HepG2 (cell line): ENCODE data around the gene WASHC4. TPM values are rescaled to one million over a fixed set of nuclear protein-coding genes. Genes with fewer than 3 reads are reported as not detected.

ENCODE experiments used
- HOXA5 ChIP-seq: sonication (generic); formaldehyde crosslinking; IDR thresholded peaks from 2 replicates; pipeline ENCODE4 v1.4.0; 2020; ENCODE audit warnings: missing genetic modification reagents
- JDP2 ChIP-seq: sonication (generic); formaldehyde crosslinking; IDR thresholded peaks from 2 replicates; pipeline ENCODE4 v1.8.1; 2022; ENCODE audit warnings: missing genetic modification reagents, borderline replicate concordance
- KLF12 ChIP-seq: sonication (generic); formaldehyde crosslinking; IDR thresholded peaks from 2 replicates; pipeline ENCODE4 v1.4.0; 2020; ENCODE audit warnings: missing genetic modification reagents, borderline replicate concordance
- MEIS1 ChIP-seq: sonication (generic); formaldehyde crosslinking; IDR thresholded peaks from 2 replicates; pipeline ENCODE4 v1.9.0; 2021; ENCODE audit warnings: mild to moderate bottlenecking, missing genetic modification reagents, moderate library complexity, borderline replicate concordance
- NCOA1 ChIP-seq: sonication (generic); formaldehyde crosslinking; IDR thresholded peaks from 2 replicates; pipeline ENCODE4 v1.9.0; 2021; ENCODE audit warnings: missing genetic modification reagents
- PAWR ChIP-seq: sonication (generic); formaldehyde crosslinking; IDR thresholded peaks from 2 replicates; pipeline ENCODE4 v1.4.0; 2020; ENCODE audit warnings: missing genetic modification reagents, mild to moderate bottlenecking, borderline replicate concordance
- POLR2A ChIP-seq, 2 experiments: IDR thresholded peaks; 2 replicates each; pipeline ENCODE4 v1.6.1; 2011; ENCODE audit warnings: low read depth in 2 of 2, low read length in 2 of 2, mild to moderate bottlenecking in 1 of 2, moderate library complexity in 1 of 2; ENCODE audit not compliant: insufficient read depth in 1 of 2
- SRF ChIP-seq: IDR thresholded peaks from 2 replicates; pipeline ENCODE4 v1.6.1; 2011; ENCODE audit warnings: mild to moderate bottlenecking, low read depth, low read length, moderate library complexity
- ZHX1 ChIP-seq: sonication (generic); formaldehyde crosslinking; IDR thresholded peaks from 2 replicates; pipeline ENCODE4 v1.8.1; 2022; ENCODE audit warnings: low read depth, mild to moderate bottlenecking, missing genetic modification reagents
- ZNF318 ChIP-seq: sonication (generic); formaldehyde crosslinking; IDR thresholded peaks from 2 replicates; pipeline ENCODE4 v1.4.0; 2020; ENCODE audit warnings: mild to moderate bottlenecking, missing genetic modification reagents
- ZNF333 ChIP-seq: sonication (generic); formaldehyde crosslinking; IDR thresholded peaks from 2 replicates; pipeline ENCODE4 v1.4.0; 2020; ENCODE audit warnings: mild to moderate bottlenecking, missing genetic modification reagents, borderline replicate concordance
- ZNF552 ChIP-seq: sonication (generic); formaldehyde crosslinking; IDR thresholded peaks from 2 replicates; pipeline ENCODE4 v1.9.0; 2022; ENCODE audit warnings: missing genetic modification reagents, mild to moderate bottlenecking, borderline replicate concordance
- ZNF850 ChIP-seq: sonication (generic); formaldehyde crosslinking; conservative IDR thresholded peaks from 2 replicates; pipeline ENCODE4 v1.9.0; 2021; ENCODE audit warnings: mild to moderate bottlenecking, missing genetic modification reagents
- ZSCAN21 ChIP-seq: sonication (generic); formaldehyde crosslinking; IDR thresholded peaks from 2 replicates; pipeline ENCODE4 v1.8.0; 2022; ENCODE audit warnings: mild to moderate bottlenecking, missing genetic modification reagents, moderate library complexity, borderline replicate concordance
- ZSCAN25 ChIP-seq: sonication (generic); formaldehyde crosslinking; IDR thresholded peaks from 2 replicates; pipeline ENCODE4 v1.8.0; 2022; ENCODE audit warnings: mild to moderate bottlenecking, missing genetic modification reagents
- polyA plus RNA-seq, 8 experiments: library from polyadenylated mRNA; depleted of rRNA in 3 of 8; stranded (reverse) in 7 of 8; unstranded in 1 of 8; fragments of >200 nt; fragmentation: Illumina TruSeq in 4 of 8; extraction: Trizol in 4 of 8; gene quantifications; 2 replicates each; pipeline versions ENCODE4 v1.2.1 to v1.2.3, GENCODE V29; 2011 to 2016; ENCODE audit warnings: low read depth in 4 of 8, missing spikeins in 1 of 8, mixed read lengths in 1 of 8; ENCODE audit not compliant: insufficient read depth in 1 of 8
- total RNA-seq, 5 experiments: library from RNA; depleted of rRNA; stranded (reverse); fragments of >200 nt; fragmentation: Illumina TruSeq; extraction: Trizol; gene quantifications; 2 replicates each; pipeline ENCODE4 v1.2.3, GENCODE V29; 2016; ENCODE audit warnings: low read depth in 1 of 5

WASHC4 gene
- total and polyA plus RNA-seq, 2 of the 13 experiments (the other 11 are each of a cell fraction or from before 2014, with no cell fraction given), result 21.0 to 36.3 TPM

DNA sequence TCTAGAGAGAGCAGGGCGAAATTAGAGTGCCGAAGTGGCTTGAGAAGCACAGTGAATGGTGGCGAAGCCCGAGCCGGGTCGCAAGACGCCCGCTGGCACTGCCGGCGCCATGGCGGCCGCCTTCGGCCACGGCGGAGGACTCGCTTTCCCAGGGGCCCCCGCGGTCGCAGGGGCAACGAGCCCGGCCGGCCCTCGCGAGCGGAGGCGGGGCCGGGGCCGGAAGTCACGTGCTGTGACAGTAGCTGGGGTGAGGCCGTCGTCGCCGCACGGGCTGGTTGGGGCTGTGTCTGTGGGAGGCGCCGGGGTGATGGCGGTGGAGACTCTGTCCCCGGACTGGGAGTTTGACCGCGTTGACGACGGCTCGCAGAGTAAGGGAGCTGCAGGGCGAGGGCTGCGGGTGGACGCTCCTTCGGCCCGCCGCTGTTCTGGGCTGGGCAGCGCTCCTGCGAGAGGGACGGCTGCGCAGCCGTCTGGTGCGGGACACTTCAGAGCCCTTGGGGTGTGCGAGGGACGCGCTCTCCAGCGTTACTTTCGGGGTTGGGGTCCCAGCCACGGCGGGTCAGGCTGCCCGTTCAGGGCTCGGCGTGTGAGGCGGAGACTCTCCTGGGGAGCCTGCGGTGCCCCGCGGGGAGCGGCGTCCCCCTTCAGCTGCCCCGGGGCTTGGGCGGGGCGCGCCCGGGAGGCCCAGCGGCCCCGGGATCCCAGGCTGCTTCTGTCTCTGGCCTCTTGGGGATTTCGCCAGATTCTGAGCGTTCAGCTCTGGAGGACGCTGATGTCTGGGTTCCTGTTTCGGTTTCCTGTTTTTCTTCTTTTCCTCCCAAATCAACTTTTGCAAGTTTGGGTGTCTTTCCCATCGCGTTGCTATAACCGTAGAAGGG, at the start of gene WASHC4 (continued):
- peak; percentile 53; the same call in 1 of the 2 replicates for TF ChIP-seq ZSCAN25 (CRISPR knock-in tag)
- TF ChIP-seq POLR2A (IDR thresholded peaks at IDR 0.05; ENCODE audit: insufficient read depth in 1 of 2, low read depth in 2 of 2, low read length in 2 of 2), result peak; percentile 97 to 99
- TF ChIP-seq MEIS1 (CRISPR knock-in tag), result peak; percentile 98
- TF ChIP-seq ZNF552, result peak; percentile 83
- TF ChIP-seq ZNF850 (CRISPR knock-in tag), result no peak
- TF ChIP-seq KLF12 (CRISPR knock-in tag), result peak; percentile 45; the same call in 1 of the 2 replicates
- TF ChIP-seq SRF, result no peak
- TF ChIP-seq ZSCAN21, result peak; percentile 94
- TF ChIP-seq NCOA1 (CRISPR knock-in tag), result no peak
- peak; percentile 84 for TF ChIP-seq ZNF318
- TF ChIP-seq HOXA5 (CRISPR knock-in tag), result peak; percentile 85
- TF ChIP-seq ZNF333, result peak; percentile 70; the same call in 1 of the 2 replicates
- 0 out of 2 replicates have a peak, but pooled peaks have one; percentile 85 for TF ChIP-seq PAWR (CRISPR knock-in tag)
- peak; percentile 90 for TF ChIP-seq ZHX1
- TF ChIP-seq JDP2 (CRISPR knock-in tag), result no peak; the same call in 1 of the 2 replicates
